ENCODE results near the gene RPL32.

GRCh38 chr3:12879191-12879815 is 37.9 kb upstream of the RPL32 start:
- no peak for TF ChIP-seq CTCF (IDR thresholded peaks at IDR 0.05; ENCODE audit: poor library complexity)
- no peak for TF ChIP-seq EZH2phosphoT487 (IDR thresholded peaks at IDR 0.05; ENCODE audit: low read depth, severe bottlenecking, unreplicated experiment)
- no peak for TF ChIP-seq EZH2 (IDR thresholded peaks at IDR 0.05; ENCODE audit: borderline replicate concordance)

All from hepatocyte (in vitro differentiated cells).